ENCODE data around the gene MYO6. TPM values are rescaled to one million over a fixed set of nuclear protein-coding genes. Genes with fewer than 3 reads are reported as not detected.

MYO6 gene
- total and polyA plus RNA-seq, 2 of the 4 experiments (the other 2 are of a cell fraction), result 6.1 to 6.8 TPM

GRCh38 chr6:75863784-75864183 lies 114.7 kb downstream of the MYO6 start:
- no peak overlapping the region for H2AFZ ChIP-seq (replicated peaks; ENCODE audit: low read length, poor library complexity)
- no peak overlapping the region for H2BK15ac ChIP-seq (ENCODE audit: low read depth, low read length)
- no peaks in the 10 kb centered on the region for H3K9me1 ChIP-seq (ENCODE audit: insufficient read depth, low read length)
- no peak overlapping the region for H3K4me2 ChIP-seq (ENCODE audit: low read depth, low read length)
- ChIA-PET POLR2A (ENCODE audit: unreplicated experiment) (no interaction called here), CTCF (no interaction called here)
- H4K20me1 ChIP-seq (ENCODE audit: insufficient read depth, low read length), result no peaks in the 10 kb centered on the region
- no peak overlapping the region for H2BK20ac ChIP-seq (ENCODE audit: low read depth, low read length)
- no peaks in the 10 kb centered on the region; the same call in 1 of the 2 replicates for H3K4me1 ChIP-seq (ENCODE audit: control insufficient read depth, insufficient read depth, low read length)
- H4K91ac ChIP-seq (ENCODE audit: insufficient read depth, low read depth, low read length), result no peak overlapping the region
- H3K27ac ChIP-seq (ENCODE audit: insufficient read depth, low read length), result no peak overlapping the region
- no peaks in the 10 kb centered on the region for H3K27me3 ChIP-seq (ENCODE audit: control insufficient read depth, insufficient read depth, low read length)
- H4K5ac ChIP-seq (ENCODE audit: low read depth, low read length), result no peak overlapping the region
- no peak overlapping the region for H2BK120ac ChIP-seq (ENCODE audit: low read depth, low read length)
- in situ Hi-C loops (cut with MboI; ENCODE audit: low sequenced_read_pairs), result no loop called here
- H3K23ac ChIP-seq (ENCODE audit: low read depth, low read length), result no peak overlapping the region
- no peak for ATAC-seq (ENCODE audit: low read depth)
- H3K9me3 ChIP-seq (ENCODE audit: control insufficient read depth, insufficient read depth, low read length), result no peaks in the 10 kb centered on the region
- no peak overlapping the region for H2BK5ac ChIP-seq (ENCODE audit: low read depth, low read length, poor library complexity, severe bottlenecking)
- BruUV-seq (replicated peaks), result no TSS peak
- no peak overlapping the region for H3K56ac ChIP-seq (ENCODE audit: extremely low read depth, insufficient read depth, low read length)
- intact Hi-C loops (cut with micrococcal nuclease), result no loop called here
- no peak overlapping the region for H3K4ac ChIP-seq (ENCODE audit: low read depth, low read length)
- no peak overlapping the region for H3K9ac ChIP-seq (ENCODE audit: low read depth, low read length)
- no peak overlapping the region for H3K4me3 ChIP-seq (ENCODE audit: insufficient read depth, low read depth, low read length)
- H3K79me1 ChIP-seq (ENCODE audit: low read depth in 1 of 2, low read length in 2 of 2), result no peaks in the 10 kb centered on the region
- peaks cover 14% of the 10 kb centered on the region for H3K36me3 ChIP-seq (ENCODE audit: control insufficient read depth, insufficient read depth, low read length)
- WGBS, 2 experiments (ENCODE audit: extremely low coverage in 2 of 2, insufficient read length in 1 of 2), result no CpG with 5 or more reads among the region's 3 CpGs
- H2AK9ac ChIP-seq (replicated peaks; ENCODE audit: low read depth, low read length, poor library complexity), result no peak overlapping the region
- dilution Hi-C loops (cut with HindIII; ENCODE audit: low sequenced_read_pairs, unreplicated experiment), result no loop called here
- no peak for DNase-seq
- H2AK5ac ChIP-seq (ENCODE audit: low read depth, low read length), result no peak overlapping the region
- TF ChIP-seq, protein P1, sequence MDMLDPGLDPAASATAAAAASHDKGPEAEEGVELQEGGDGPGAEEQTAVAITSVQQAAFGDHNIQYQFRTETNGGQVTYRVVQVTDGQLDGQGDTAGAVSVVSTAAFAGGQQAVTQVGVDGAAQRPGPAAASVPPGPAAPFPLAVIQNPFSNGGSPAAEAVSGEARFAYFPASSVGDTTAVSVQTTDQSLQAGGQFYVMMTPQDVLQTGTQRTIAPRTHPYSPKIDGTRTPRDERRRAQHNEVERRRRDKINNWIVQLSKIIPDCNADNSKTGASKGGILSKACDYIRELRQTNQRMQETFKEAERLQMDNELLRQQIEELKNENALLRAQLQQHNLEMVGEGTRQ (IDR thresholded peaks at IDR 0.05; ENCODE audit: low read depth, low read length), result no peak
- TF ChIP-seq FOS (IDR thresholded peaks at IDR 0.05; ENCODE audit: low read depth, low read length) (no peak), MAZ (IDR thresholded peaks at IDR 0.05; ENCODE audit: borderline replicate concordance, low read depth, low read length) (no peak), RAD21 (IDR thresholded peaks at IDR 0.05; ENCODE audit: low read length) (no peak), NFE2L2 (IDR thresholded peaks at IDR 0.05; ENCODE audit: low read depth, low read length) (no peak), MAFK (IDR thresholded peaks at IDR 0.05; ENCODE audit: low read depth, low read length) (no peak), RFX5 (IDR thresholded peaks at IDR 0.05; ENCODE audit: low read depth, low read length) (no peak), POLR2A (IDR thresholded peaks at IDR 0.05; ENCODE audit: low read depth, low read length) (no peak), MXI1 (IDR thresholded peaks at IDR 0.05; ENCODE audit: borderline replicate concordance, low read depth, low read length) (no peak), BHLHE40 (IDR thresholded peaks at IDR 0.05; ENCODE audit: low read depth, low read length) (no peak), SMC3 (IDR thresholded peaks at IDR 0.05; ENCODE audit: low read depth, low read length) (no peak), RCOR1 (IDR thresholded peaks at IDR 0.05; ENCODE audit: insufficient replicate concordance, low read length) (no peak), CEBPB (IDR thresholded peaks at IDR 0.05; ENCODE audit: low read depth, low read length) (no peak), CHD1 (IDR thresholded peaks at IDR 0.05; ENCODE audit: low read depth, low read length) (no peak)
- H3K18ac ChIP-seq (ENCODE audit: low read depth, low read length), result no peak overlapping the region
- no peak overlapping the region for H3K14ac ChIP-seq (replicated peaks; ENCODE audit: low read depth, low read length)
- no peak overlapping the region for H4K8ac ChIP-seq (ENCODE audit: low read depth in 2 of 2, low read length in 2 of 2)

Measured in IMR-90 (cell line).